CD4-positive, alpha-beta T cell treated with Interleukin-17A for 4 hours (primary cell): Measurements from ENCODE around the gene PDE5A.
"Not testable (repeated sequence)": the region's sequence is repeated elsewhere in the genome, so short reads cannot be mapped to it uniquely, and the experiment has no call there.

ENCODE experiments used
- DNase-seq: peaks from one replicate; pipeline ENCODE4 v3.0.0-alpha.2; 2020; ENCODE audit warnings: mixed read lengths

The PDE5A gene

GRCh38 chr4:119518230-119518892 is 110.2 kb downstream of the PDE5A start:
- no peak for DNase-seq

GRCh38 chr4:119517361-119518229 is 111.0 kb downstream of the PDE5A start:
- no peak for DNase-seq

GRCh38 chr4:119512398-119512797 is 116.2 kb downstream of the PDE5A start:
- DNase-seq, result no peak

- no peak for DNase-seq
These were observed 118.0 kb downstream of the PDE5A start for GRCh38 chr4:119510395-119511149.

- no peak for DNase-seq
These were observed 120.3 kb downstream of the PDE5A start for GRCh38 chr4:119508281-119508680.

- DNase-seq, result no peak
These were observed 121.8 kb downstream of the PDE5A start for GRCh38 chr4:119506806-119507205.

GRCh38 chr4:119504616-119505015 is 124.0 kb downstream of the PDE5A start:
- no peak for DNase-seq

- DNase-seq, result no peak
These were observed 126.9 kb downstream of the PDE5A start for GRCh38 chr4:119501740-119502139.

GRCh38 chr4:119498527-119498926 is 130.1 kb downstream of the PDE5A start:
- no peak for DNase-seq

GRCh38 chr4:119493886-119494285 is 134.7 kb downstream of the PDE5A start:
- DNase-seq, result no peak

GRCh38 chr4:119493419-119493818 is 135.2 kb downstream of the PDE5A start:
- DNase-seq, result no peak

GRCh38 chr4:119490335-119490734 is 138.3 kb downstream of the PDE5A start:
- no peak for DNase-seq

GRCh38 chr4:119489305-119489704 is 139.3 kb downstream of the PDE5A start:
- no peak for DNase-seq

- no peak for DNase-seq
These were observed 148.3 kb downstream of the PDE5A start for GRCh38 chr4:119480331-119480730.

- DNase-seq, result no peak
These were observed 148.8 kb downstream of the PDE5A start for GRCh38 chr4:119479835-119480234.

- DNase-seq, result no peak
These were observed 149.3 kb downstream of the PDE5A start for GRCh38 chr4:119479180-119479808.

GRCh38 chr4:119478446-119479179 is 150.0 kb downstream of the PDE5A start:
- DNase-seq, result no peak

GRCh38 chr4:119477412-119478053 is 151.1 kb downstream of the PDE5A start:
- no peak for DNase-seq

GRCh38 chr4:119471259-119471658 is 157.3 kb downstream of the PDE5A start:
- no peak for DNase-seq

- DNase-seq, result not testable (repeated sequence)
These were observed 157.9 kb downstream of the PDE5A start for GRCh38 chr4:119470737-119471063.

GRCh38 chr4:119470021-119470736 is 158.4 kb downstream of the PDE5A start:
- DNase-seq, result not testable (repeated sequence)
